SK-MEL-5 (cell line): ENCODE data around the gene BHLHE41. TPM values are rescaled to one million over a fixed set of nuclear protein-coding genes. Genes with fewer than 3 reads are reported as not detected.
A peak's percentile ranks its signal among the peaks of the same experiment; 100 is the strongest.

ENCODE experiments used
- DNase-seq: peaks from one replicate; pipeline ENCODE4 v3.0.0-alpha.2; 2016; ENCODE audit warnings: low read depth, low spot score
- in situ Hi-C: cut with HindIII; loops from 2 replicates; pipeline ENCODE4 v1.10.0; 2016; ENCODE audit warnings: low sequenced_read_pairs, high pct_unique_total_duplicates, low pct_unique_long_range_greater_than_20kb
- total RNA-seq: library from RNA; depleted of rRNA; stranded (reverse); fragments of >200 nt; shearing (Covaris generic); gene quantifications from 2 replicates; pipeline ENCODE4 v1.2.3, GENCODE V29; 2014

BHLHE41 gene
- total RNA-seq, 1 experiment from 2014 or later = 9.5 TPM

GRCh38 chr12:26138860-26139259 lies 14.0 kb upstream of the BHLHE41 start:
- in situ Hi-C loops = no loop called here
- DNase-seq = no peak

- in situ Hi-C loops = no loop called here
- DNase-seq = no peak
These were observed 11.9 kb upstream of the BHLHE41 start for GRCh38 chr12:26136688-26137087.

DNA sequence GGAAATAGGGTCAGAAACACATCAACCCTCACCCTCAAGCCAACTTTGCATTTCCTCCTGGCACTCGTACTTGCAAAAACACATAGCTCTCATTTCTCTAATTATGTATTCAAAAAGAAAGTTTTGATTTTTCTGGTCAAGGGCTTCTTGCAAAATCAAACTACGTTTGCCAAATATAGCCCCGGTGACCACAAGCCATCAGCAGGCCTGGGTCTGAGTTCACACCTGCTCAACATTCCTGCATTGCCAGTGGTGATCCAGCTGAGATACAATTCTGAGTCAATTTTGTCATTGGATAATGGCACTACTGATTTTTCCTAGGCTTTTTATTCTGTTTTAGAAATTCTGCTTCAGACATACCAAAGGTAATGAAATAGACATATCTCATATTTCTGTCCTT lies 10.7 kb upstream of the BHLHE41 start:
- in situ Hi-C loops = no loop called here
- no peak for DNase-seq

GRCh38 chr12:26135010-26135420 lies 10.2 kb upstream of the BHLHE41 start:
- in situ Hi-C loops = no loop called here
- no peak for DNase-seq

GRCh38 chr12:26134540-26134939 lies 9.7 kb upstream of the BHLHE41 start:
- DNase-seq = no peak
- in situ Hi-C loops = no loop called here

DNA sequence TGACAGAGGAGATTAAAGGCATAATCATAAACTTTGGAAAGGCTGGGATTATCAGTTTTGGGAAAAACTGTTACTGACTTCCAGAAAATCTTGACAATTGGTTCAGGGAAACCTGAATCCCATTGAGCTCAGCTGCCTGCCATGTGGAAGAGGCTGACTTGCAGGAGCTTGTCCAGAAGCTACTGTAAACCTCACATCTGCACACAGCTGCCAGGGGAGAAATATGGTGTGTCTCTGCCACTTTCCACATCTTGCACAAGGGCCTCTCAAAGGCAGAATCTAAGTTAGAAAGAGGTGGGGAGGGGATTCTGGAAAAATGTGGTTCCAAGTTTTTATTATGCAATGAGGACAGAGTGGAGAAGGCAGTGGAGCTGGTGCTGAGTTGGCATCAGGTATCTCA lies 8.7 kb upstream of the BHLHE41 start:
- in situ Hi-C loops = no loop called here
- no peak for DNase-seq

- no peak for DNase-seq
- in situ Hi-C loops = no loop called here
These were observed 8.0 kb upstream of the BHLHE41 start for GRCh38 chr12:26132866-26133265.

DNA sequence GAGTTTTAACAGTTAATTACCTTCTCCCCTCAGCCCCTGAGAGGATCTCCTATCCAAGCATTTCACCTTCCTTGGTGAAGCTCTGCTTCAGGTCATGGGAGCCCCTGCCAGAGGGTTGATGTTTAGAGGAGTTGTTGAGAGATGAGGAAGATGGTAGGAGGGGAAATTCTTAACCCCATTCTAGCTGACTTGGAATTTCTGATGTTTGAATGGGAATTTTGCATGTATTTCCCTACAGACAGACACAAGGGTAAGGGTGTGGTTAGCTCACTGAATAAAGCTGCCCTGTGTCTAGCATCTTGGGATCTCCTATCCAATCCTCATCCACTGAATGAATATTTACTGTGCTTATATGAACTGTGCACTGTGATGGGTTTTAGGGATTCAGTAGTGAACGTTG lies 7.1 kb upstream of the BHLHE41 start:
- in situ Hi-C loops = no loop called here

DNA sequence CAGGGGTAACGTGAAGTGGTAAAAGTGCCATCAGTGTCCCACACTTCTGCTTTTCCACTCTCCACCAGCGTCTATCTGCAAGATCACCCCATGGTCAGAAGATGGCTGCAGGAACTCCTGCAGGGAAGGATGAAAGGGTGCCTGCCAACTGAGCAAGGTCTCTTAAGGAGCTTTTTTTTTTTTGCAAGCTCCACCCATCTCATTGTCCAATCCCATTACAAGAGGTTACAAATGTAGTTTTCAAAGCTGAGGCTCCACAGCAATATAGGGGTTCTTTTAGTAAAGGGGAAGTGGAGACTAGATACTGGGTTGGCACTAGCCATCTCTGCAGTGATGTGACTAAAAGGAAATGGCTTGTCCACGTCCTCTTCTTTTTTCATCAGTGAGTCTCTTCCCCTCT lies 5.9 kb upstream of the BHLHE41 start:
- in situ Hi-C loops = no loop called here

More for the DNA sequence above, 7.1 kb upstream of the BHLHE41 start:
- no peak for DNase-seq

GRCh38 chr12:26128168-26128567 lies 3.3 kb upstream of the BHLHE41 start:
- in situ Hi-C loops = no loop called here
- DNase-seq = no peak

More for the DNA sequence above, 5.9 kb upstream of the BHLHE41 start:
- DNase-seq = no peak

GRCh38 chr12:26127404-26127803 lies 2.6 kb upstream of the BHLHE41 start:
- in situ Hi-C loops = no loop called here
- no peak for DNase-seq

DNA sequence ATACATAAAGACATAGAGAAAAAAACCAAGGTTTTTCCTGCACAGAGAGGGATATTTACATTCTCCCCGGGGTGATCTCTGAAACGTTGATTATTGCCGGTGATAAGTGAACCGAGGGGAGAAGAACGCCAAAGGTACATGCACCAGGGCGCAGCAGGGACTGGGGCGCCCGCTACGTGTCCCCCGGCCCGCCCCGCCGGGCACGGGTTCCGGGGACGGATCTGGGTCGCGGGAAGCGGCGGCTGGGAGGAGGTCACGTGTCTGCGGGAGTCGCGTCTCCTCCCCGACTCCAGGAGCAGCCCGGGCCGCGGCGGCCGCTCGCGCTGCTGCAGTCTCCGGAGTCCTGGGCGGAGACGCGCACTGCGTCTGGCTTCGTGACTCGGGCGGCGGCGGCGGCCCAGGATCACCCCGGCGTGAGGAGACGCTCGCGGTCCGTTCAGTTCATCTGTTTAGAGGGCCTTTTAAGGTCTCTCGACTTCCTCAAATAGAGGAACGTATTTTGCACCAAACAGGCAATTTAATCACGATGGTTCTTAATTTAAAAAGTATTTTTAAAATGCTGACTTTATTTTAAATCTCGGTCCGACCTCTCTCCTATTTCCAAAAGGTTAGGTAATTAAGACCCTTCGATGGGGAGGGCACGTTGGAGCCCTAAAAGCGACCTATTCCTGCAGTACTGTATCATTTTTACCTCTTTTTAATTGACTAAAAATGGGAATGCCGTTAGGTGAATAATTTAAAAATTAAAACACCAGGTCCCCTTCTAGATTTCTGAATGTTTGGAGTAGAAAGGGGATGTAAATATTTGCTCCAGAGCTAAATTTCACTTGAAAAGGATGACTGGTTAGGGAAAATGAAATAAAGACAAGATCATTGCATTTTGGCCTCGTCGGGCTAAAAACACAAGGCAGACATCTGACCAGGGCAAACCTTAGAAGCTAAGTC lies 1.8 kb upstream of the BHLHE41 start:
- in situ Hi-C loops = no loop called here
- DNase-seq = peak; percentile 80

- peak; percentile 80 for DNase-seq
- in situ Hi-C loops = no loop called here
These were observed 833 bp upstream of the BHLHE41 start for GRCh38 chr12:26125400-26126339.

DNA sequence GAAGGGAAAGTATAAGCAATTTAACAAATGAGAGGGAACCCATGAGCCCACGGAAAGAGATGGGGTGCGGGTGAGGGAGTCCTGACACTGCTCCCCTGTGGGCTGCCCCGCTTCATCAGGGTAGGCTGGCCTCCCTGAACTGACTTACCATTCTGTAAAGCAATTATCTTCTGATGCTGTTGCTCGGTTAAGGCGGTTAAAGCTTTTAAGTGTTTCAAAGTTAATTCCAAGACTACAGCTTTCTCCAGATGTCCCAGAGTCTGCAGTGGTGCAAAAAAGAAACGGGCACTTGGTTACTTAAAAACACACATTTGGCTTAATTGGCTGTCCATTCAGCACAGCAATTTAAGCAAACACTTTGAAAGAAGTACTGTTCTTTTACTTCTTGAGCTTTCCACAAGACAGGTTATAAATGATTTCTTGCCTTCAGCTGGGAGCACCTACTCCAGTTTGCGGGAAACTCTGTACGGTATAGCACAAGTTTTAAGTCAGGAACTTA lies 1.3 kb downstream of the BHLHE41 start:
- in situ Hi-C loops = no loop called here
- DNase-seq = no peak

DNA sequence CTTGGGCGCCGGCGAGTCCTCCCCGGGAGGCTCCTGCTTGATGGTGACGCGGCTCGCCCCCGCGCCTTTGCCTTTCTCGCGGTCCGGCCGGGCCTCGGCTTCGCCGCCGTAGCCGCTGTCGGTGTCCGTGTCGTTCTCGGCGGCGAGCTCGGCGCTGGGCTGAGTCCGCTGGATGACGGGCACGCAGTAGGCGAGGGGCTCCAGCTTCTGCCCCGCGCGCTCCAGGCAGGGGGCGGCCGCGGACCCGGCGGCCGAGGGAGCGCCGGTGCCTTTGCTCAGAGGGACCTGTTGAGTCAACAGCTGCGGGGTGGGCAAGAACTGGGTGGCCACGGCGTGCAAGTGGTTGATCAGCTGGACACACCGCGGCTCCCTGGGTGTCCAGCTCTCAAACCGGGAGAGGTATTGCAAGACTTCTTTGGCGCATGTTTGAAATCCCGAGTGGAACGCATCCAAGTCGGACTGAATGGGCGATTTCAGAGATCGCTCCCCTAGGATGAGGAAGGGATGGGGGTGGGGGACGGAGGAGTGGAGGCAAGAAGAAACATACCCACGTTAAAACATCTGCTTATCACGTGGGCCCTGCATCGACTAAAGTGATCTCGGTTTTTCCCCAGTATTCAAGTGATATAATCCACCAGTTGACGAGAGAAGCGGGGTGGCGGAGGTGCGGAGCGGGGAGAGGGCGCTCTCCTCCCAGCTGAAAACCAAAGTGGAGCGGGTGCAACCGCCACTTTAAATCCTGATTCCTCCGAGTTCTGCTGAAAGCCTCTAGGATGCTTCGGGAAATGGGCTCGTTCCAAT lies 2.0 kb downstream of the BHLHE41 start:
- DNase-seq = peak; percentile 16
- in situ Hi-C loops = no loop called here

GRCh38 chr12:26122061-26122680 lies 2.7 kb downstream of the BHLHE41 start:
- no peak for DNase-seq
- in situ Hi-C loops = no loop called here
